ENCODE results near the gene SC5D. TPM values are rescaled to one million over a fixed set of nuclear protein-coding genes. Genes with fewer than 3 reads are reported as not detected.

Gene SC5D
- total RNA-seq, 2 experiments from 2014 or later = 20.4 to 22.9 TPM

DNA sequence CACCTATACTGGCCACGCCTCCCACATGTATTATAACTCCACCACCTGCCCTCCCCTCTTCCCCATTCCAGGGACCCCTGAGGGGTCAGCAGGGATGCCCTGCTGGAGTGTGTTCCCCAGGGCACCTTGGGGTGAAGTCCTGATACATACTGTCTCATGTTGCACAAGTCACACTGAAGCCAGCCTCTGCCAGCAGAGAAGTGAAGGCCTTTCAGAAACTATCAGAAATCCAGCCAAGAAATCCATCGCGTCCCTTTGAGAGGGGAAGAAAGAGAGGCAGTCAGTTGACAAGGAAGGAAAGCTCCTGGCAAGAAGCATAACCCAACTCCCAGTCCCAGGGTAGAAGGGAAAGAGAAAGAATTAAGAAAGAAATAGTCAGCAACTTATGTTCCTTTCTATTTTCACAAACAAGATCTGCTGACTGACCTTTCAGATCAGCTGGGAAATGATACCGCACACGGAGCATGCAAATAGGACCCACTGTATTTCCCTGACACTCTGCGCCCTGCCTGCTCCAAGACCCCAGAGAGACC lies 45.2 kb downstream of the SC5D start:
- Mint-ChIP-seq H3K4me3 (no peak overlapping the region), H3K36me3 (ENCODE audit: low read depth) (peaks cover 2% of the 10 kb centered on the region), H3K9me3 (peaks cover 3% of the 10 kb centered on the region), H3K27me3 (peaks cover 3% of the 10 kb centered on the region), H3K27ac (no peak overlapping the region), H3K4me1 (peaks cover 60% of the 10 kb centered on the region)
- CTCF ChIA-PET = interaction anchor here (0.7 to 2.2 kb wide), 5 partner anchors 13 to 113 kb away, joined by 3 to 12 read pairs (median 3); no protein-coding TSS in a partner anchor
- POLR2A ChIA-PET = interaction anchor here (1.2 kb wide), 1 partner anchor 80 kb away, joined by 3 read pairs; no protein-coding TSS in a partner anchor
- no peak for DNase-seq

DNA sequence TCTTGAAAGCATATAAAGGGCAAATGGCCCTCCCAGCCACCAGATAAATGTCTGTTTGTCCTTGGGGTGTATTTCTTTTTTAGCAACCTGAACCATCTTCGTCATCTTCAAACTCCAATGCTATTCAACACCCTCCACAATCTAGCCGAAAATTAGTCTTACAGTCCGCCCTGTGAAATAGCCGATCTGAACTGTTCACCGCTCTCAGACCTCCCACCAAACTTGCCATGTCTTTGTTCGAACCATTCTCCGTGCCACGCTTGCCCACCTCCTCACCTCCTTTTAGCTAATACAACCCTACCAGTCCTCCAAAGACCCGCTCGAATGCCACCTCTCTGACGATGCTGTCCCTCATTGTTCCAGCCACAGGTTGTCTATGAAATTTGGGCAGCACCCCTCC lies 46.0 kb downstream of the SC5D start:
- ChIA-PET CTCF (interaction anchor here (0.7 to 2.2 kb wide), 2 partner anchors 16 to 89 kb away, joined by 3 to 12 read pairs; no protein-coding TSS in a partner anchor), POLR2A (no interaction called here)
- H3K36me3 Mint-ChIP-seq (ENCODE audit: low read depth) = peaks cover 2% of the 10 kb centered on the region
- DNase-seq = no peak
- H3K4me3 Mint-ChIP-seq = no peak overlapping the region
- peaks cover 60% of the 10 kb centered on the region for H3K4me1 Mint-ChIP-seq
- peaks cover 3% of the 10 kb centered on the region for H3K27me3 Mint-ChIP-seq
- H3K9me3 Mint-ChIP-seq = peaks cover 3% of the 10 kb centered on the region
- no peak overlapping the region for H3K27ac Mint-ChIP-seq

DNA sequence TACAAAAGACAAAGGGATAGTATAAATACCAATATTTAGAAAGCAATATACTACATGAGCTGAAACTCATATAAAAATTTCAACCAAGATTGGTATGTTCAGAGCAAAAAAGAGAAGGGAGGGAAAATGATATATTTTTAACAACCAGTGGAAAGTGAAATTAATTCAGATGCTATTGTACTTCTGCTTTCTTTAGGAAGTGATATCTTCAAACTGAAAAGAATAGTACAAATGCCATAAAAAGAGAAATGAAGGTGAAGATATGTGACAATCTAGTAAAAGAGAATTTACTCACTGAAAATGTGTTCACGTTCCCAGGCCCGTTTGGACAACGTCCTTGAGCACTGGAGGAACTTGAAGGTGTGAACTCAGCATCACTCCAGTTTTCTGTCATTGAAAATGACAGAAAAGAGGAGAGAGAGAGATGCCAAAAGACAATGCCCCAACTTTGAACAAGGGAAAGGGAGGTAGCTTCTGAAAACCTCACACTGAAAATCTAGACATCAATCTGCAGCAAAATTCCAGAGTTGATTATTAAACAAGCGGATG lies 47.5 kb downstream of the SC5D start:
- Mint-ChIP-seq H3K4me3 (no peak overlapping the region), H3K4me1 (peaks cover 51% of the 10 kb centered on the region), H3K9me3 (peaks cover 3% of the 10 kb centered on the region), H3K27ac (no peak overlapping the region), H3K36me3 (ENCODE audit: low read depth) (peaks cover 2% of the 10 kb centered on the region), H3K27me3 (no peaks in the 10 kb centered on the region)
- DNase-seq = no peak
- CTCF ChIA-PET = interaction anchor here (0.6 to 1.6 kb wide), 2 partner anchors 15 to 1445 kb away, joined by 3 read pairs; no protein-coding TSS in a partner anchor
- POLR2A ChIA-PET = no interaction called here

DNA sequence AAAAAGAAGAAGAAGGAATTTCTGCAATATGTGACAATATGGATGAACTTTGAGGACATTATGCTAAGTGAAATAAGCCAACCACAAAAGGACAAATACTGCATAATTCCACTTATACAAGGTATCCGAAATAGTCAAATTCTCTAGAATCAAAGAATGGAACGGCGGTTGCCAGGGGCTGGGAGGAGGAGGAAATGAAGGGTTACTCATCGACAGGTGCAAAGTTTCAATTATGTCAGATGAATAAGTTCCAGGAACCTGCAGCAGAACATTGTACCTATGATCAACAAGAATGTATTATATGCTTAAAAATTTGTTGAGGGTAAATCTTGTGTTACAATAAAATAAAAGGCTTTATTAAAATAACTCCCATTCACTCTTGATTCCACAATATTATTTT lies 49.0 kb downstream of the SC5D start:
- Mint-ChIP-seq H3K9me3 (peaks cover 3% of the 10 kb centered on the region), H3K27ac (peak overlapping the region; percentile 38), H3K27me3 (peaks cover 2% of the 10 kb centered on the region), H3K36me3 (ENCODE audit: low read depth) (peaks cover 2% of the 10 kb centered on the region), H3K4me1 (peaks cover 43% of the 10 kb centered on the region), H3K4me3 (no peak overlapping the region)
- CTCF ChIA-PET = interaction anchor here (1.6 kb wide), 1 partner anchor 14 kb away, joined by 3 read pairs; no protein-coding TSS in a partner anchor
- peak; percentile 9 for DNase-seq
- POLR2A ChIA-PET = no interaction called here

DNA sequence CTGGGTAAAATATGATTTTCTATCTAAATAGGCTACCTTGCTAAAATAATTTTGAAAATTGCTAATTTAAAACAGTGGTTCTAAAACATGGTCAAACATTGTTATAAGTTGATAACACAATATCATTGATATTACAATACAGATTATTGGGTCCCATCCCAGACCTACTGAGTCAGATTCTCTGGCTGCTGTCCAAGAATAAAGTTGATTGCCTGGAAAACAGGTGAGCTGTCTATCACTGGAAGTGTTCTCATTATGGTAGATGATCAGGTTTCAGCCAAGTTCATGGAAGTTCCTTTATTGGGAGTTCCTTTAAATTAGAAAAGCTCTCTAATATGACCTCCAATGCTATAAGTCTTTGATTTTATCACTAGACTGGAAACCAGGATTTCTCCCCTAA lies 52.3 kb downstream of the SC5D start:
- H3K27me3 Mint-ChIP-seq = peaks cover 5% of the 10 kb centered on the region

DNA sequence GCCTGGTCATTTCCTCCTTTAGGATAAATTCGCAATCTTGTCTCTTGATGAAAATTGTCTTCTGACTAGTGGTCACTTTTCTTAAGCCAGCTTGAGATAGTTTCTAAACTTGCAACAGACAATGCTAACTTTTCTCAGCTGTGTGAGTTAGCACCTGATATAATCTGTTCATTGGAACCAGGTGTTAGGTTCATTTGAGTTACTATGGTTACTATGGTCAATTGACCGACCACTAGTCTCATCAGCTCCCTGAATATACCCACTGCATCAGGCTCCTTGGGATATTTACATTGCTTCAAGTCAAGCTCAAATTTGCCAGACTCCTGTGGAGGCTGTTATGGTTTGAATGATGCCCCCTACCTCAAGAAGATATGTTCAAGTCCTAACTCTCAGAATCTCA lies 54.5 kb downstream of the SC5D start:
- H3K27ac Mint-ChIP-seq = no peak overlapping the region
- ChIA-PET POLR2A (no interaction called here), CTCF (interaction anchor here (1.0 to 2.1 kb wide), 3 partner anchors 8 to 26 kb away, joined by 3 to 5 read pairs (median 3); no protein-coding TSS in a partner anchor)
- no peaks in the 10 kb centered on the region for H3K36me3 Mint-ChIP-seq (ENCODE audit: low read depth)
- DNase-seq = no peak
- H3K4me3 Mint-ChIP-seq = no peak overlapping the region
- peaks cover 5% of the 10 kb centered on the region for H3K27me3 Mint-ChIP-seq
- no peaks in the 10 kb centered on the region for H3K4me1 Mint-ChIP-seq
- H3K9me3 Mint-ChIP-seq = no peaks in the 10 kb centered on the region

More for the DNA sequence above, 52.3 kb downstream of the SC5D start:
- CTCF ChIA-PET = interaction anchor here (1.1 to 1.3 kb wide), 4 partner anchors 9 to 17 kb away, joined by 3 to 5 read pairs (median 4); no protein-coding TSS in a partner anchor
- Mint-ChIP-seq H3K4me1 (peaks cover 17% of the 10 kb centered on the region), H3K4me3 (no peak overlapping the region), H3K9me3 (peaks cover 2% of the 10 kb centered on the region), H3K27ac (no peak overlapping the region), H3K36me3 (ENCODE audit: low read depth) (no peaks in the 10 kb centered on the region)
- no peak for DNase-seq
- POLR2A ChIA-PET = no interaction called here

DNA sequence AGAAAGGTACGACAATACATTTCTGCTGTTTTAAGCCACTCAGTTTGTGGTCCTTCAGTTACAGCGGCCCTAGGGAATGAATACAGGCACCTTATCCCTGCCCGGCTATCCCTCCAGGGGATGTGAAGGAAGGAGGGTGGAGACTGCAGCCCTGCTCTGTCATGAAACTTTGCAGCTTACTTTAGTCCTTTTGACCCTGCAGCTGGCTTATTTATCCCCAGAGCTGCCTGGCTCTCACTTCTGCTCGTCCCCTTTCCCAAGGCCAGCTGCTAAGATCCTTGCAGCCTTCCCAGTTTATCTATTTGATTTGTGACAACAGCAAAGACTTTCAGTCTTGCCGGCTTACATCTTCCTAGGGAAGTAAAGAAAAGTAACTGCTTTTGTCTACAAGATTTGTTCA lies 55.2 kb downstream of the SC5D start:
- POLR2A ChIA-PET = no interaction called here
- no peak for DNase-seq
- H3K4me1 Mint-ChIP-seq = no peaks in the 10 kb centered on the region
- CTCF ChIA-PET = interaction anchor here (1.0 to 2.1 kb wide), 4 partner anchors 8 to 26 kb away, joined by 3 to 5 read pairs (median 3); no protein-coding TSS in a partner anchor
- peaks cover 5% of the 10 kb centered on the region for H3K27me3 Mint-ChIP-seq
- no peaks in the 10 kb centered on the region for H3K36me3 Mint-ChIP-seq (ENCODE audit: low read depth)
- no peak overlapping the region for H3K27ac Mint-ChIP-seq
- H3K4me3 Mint-ChIP-seq = no peak overlapping the region
- H3K9me3 Mint-ChIP-seq = no peaks in the 10 kb centered on the region

DNA sequence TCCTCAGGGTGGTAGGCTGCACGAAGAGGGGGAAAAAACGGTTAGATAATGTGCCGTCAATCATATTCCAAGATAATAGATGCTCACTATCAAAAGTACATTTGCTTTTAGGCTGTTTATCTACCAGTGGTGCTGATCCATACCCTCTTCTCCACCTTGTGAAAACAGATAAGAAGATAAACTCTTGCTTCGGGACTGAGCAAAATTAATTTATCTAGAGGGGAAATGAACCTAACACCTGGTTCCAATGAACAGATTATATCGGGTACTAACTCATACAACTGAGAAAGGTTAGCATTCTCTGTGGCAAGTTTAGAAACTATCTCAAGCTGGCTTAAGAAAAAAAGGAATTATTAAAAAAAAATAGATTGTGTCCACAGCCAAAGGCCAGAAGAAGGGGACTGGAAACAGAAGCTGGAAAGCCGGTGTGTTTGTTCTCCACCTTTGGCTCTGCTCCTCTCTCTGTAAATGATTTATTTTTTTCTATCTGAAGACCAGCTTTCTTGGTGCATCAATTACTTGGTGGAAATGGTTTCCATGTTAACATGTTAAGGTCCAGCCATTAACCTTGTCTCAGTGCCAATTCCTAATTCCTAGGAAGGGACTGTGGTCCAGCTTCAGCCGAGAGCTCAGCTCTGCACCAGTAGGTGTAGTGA lies 55.8 kb downstream of the SC5D start:
- Mint-ChIP-seq H3K27me3 (peaks cover 5% of the 10 kb centered on the region), H3K36me3 (ENCODE audit: low read depth) (no peaks in the 10 kb centered on the region), H3K4me1 (no peaks in the 10 kb centered on the region), H3K4me3 (no peak overlapping the region), H3K9me3 (no peaks in the 10 kb centered on the region), H3K27ac (no peak overlapping the region)
- ChIA-PET CTCF (interaction anchor here (1.1 to 2.1 kb wide), 3 partner anchors 7 to 141 kb away, joined by 3 to 5 read pairs (median 3); no protein-coding TSS in a partner anchor), POLR2A (no interaction called here)
- DNase-seq = no peak

DNA sequence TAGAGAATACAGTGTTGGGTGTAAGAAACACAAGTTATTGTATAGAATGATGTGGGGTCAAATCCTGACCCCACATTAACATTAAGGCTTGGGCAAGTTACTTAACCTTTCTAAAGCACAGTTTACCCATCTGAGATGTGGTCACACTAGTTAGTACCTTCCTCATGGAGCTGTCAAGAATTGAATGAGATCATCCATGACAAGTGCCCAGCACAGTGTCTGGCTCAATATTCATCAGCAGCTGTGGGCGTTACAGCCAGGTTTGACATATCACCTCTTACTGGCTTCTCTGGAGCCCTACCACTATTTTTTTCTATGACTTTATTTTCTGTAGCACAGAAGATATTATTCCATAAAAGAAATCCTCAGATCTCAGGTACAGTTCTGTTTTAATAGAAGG lies 57.2 kb downstream of the SC5D start:
- POLR2A ChIA-PET = no interaction called here
- DNase-seq = no peak
- Mint-ChIP-seq H3K4me3 (no peak overlapping the region), H3K4me1 (no peaks in the 10 kb centered on the region), H3K27ac (no peak overlapping the region), H3K27me3 (peaks cover 5% of the 10 kb centered on the region), H3K36me3 (ENCODE audit: low read depth) (no peaks in the 10 kb centered on the region), H3K9me3 (no peaks in the 10 kb centered on the region)
- CTCF ChIA-PET = interaction anchor here (0.8 to 1.2 kb wide), 2 partner anchors 13 to 18 kb away, joined by 3 read pairs; no protein-coding TSS in a partner anchor

DNA sequence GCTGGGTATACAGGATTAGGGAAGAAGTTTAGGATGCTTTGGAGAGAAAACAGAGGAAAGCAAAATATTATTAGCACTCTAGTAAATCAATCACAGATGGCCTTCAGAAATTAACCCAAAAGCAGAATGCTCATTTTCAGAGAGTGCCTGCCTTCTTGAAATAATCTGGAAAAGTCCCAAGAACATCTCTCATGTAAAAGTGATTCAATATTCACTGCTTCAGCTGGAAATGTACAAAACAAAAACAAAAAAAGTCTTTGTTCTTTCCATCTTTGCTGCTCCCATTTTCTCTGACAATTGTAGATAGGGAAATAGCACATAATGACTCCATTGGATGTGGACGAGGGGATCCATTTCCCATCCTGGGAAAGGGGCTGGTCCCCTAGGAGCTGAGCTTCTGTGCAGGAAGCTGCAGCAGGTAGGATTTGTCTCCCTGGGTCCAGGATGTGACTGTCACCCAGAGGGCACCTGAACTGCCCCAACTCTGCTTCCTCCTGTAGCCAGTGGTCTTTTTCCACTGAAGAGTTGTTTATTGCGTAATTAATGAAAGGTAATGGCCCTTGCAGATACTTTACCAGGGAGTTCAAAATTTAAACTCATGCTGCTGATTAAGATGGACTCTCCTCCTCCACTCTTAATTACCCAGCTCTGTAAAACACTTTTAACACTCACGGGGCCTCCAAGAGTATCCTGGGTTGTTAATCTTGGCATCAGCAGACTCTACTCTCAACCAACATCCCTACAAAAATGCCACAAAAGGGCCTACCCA lies 57.9 kb downstream of the SC5D start:
- Mint-ChIP-seq H3K4me1 (no peaks in the 10 kb centered on the region), H3K27ac (no peak overlapping the region), H3K4me3 (no peak overlapping the region), H3K36me3 (ENCODE audit: low read depth) (no peaks in the 10 kb centered on the region), H3K27me3 (peaks cover 3% of the 10 kb centered on the region), H3K9me3 (peaks cover 2% of the 10 kb centered on the region)
- DNase-seq = no peak
- ChIA-PET POLR2A (no interaction called here), CTCF (interaction anchor here (0.8 to 1.4 kb wide), 3 partner anchors 14 to 19 kb away, joined by 3 to 4 read pairs (median 3); no protein-coding TSS in a partner anchor)

DNA sequence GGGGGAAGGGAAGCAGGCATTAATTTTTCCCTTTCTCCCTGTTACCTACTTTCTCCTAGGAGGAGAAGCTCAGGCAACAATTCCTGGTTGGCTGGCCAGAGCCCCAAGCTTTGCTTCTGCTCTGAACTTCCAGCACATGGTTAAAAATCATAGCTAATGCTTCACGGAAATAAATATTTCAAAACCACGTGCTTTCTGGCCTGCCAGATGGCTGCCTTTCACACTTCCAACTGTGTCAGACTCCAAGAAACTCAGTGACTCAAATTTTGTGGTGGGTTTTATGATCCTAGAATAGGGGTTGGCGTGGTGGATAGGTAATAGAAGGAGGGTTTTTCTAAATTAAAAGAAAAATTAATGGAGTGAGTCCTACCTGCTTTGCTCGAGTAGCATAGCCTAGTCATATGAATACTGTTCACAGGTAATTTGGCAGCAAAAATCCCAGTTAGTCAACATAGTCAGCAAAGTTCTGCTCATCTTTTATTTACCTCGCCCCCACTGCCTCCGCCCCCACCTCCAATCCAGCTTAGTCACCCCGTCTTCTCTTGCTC lies 58.6 kb downstream of the SC5D start:
- Mint-ChIP-seq H3K4me1 (no peaks in the 10 kb centered on the region), H3K36me3 (ENCODE audit: low read depth) (no peaks in the 10 kb centered on the region)
- no peak for DNase-seq

DNA sequence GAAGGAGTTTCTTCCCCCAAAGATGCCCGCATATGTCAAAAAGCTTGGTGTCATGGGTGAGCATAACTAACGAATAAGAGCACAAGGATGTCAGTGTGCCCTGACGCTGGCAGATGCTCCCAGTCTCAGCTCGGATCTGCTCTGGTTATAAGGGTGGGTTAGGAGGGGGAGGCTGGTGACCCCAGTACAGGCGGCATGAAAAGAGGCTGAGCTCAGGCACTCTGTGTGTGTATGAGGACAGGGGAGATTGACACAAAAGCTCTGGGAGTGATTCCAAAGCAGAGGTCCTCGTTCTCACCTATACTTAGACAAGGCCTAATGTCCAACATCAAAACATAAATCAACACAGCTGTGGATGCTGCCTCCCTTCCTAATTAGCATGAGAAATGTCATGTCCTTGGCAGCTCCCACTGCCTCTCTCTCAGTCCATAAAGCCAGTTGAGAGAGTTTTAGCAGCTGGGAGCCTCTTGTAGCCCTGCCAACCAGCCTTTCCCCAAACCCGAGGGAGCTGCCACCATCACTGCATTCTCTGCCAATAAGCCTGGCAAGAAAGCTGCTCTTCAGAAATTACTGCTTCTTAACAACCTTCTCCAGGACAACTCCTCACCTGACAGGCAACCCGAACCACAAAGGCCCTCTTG lies 59.8 kb downstream of the SC5D start:
- CTCF ChIA-PET = interaction anchor here (0.7 to 3.6 kb wide), 3 partner anchors 15 to 27 kb away, joined by 3 to 12 read pairs (median 4); no protein-coding TSS in a partner anchor
- Mint-ChIP-seq H3K4me1 (no peaks in the 10 kb centered on the region), H3K4me3 (no peak overlapping the region), H3K36me3 (ENCODE audit: low read depth) (no peaks in the 10 kb centered on the region), H3K27ac (no peak overlapping the region), H3K27me3 (peaks cover 3% of the 10 kb centered on the region), H3K9me3 (peaks cover 2% of the 10 kb centered on the region)
- POLR2A ChIA-PET = interaction anchor here (0.6 kb wide), 1 partner anchor 247 kb away, joined by 6 read pairs; no protein-coding TSS in a partner anchor
- DNase-seq = no peak

More for the DNA sequence above, 58.6 kb downstream of the SC5D start:
- ChIA-PET CTCF (interaction anchor here (0.6 to 1.4 kb wide), 3 partner anchors 14 to 76 kb away, joined by 3 to 4 read pairs (median 3); no protein-coding TSS in a partner anchor), POLR2A (no interaction called here)
- Mint-ChIP-seq H3K9me3 (peaks cover 2% of the 10 kb centered on the region), H3K27me3 (peaks cover 3% of the 10 kb centered on the region), H3K27ac (no peak overlapping the region), H3K4me3 (no peak overlapping the region)

All from activated CD4-positive, alpha-beta T cell treated with anti-CD3 and anti-CD28 coated beads, Interleukin-2, amount 10 ng/mL, durations not matched to agents 7 days and 5 days (primary cell).